A549 (cell line): ENCODE measurements around the gene PCBP3.

Experiments
- CTCF ChIP-seq: fragments of >200 bp; sonication (Bioruptor Twin); formaldehyde crosslinking; IDR thresholded peaks from 3 replicates; pipeline ENCODE4 v1.5.1; 2016
- ELK1 ChIP-seq: fragments of 150-350 bp; IDR thresholded peaks from 2 replicates; pipeline ENCODE4 v1.6.1; 2014; ENCODE audit warnings: low read depth, mild to moderate bottlenecking, low read length

- TF ChIP-seq ELK1 (no peak), CTCF (no peak; the same call in 1 of the 3 replicates)
These were observed 330.0 kb downstream of the PCBP3 start for GRCh38 chr21:45973475-45974072.
